ENCODE data around the gene MX2.
"Not testable (repeated sequence)": the region's sequence is repeated elsewhere in the genome, so short reads cannot be mapped to it uniquely, and the experiment has no call there.

GRCh38 chr21:41423305-41423636 lies 61.4 kb downstream of the MX2 start:
- TF ChIP-seq POLR2A (IDR thresholded peaks at IDR 0.05; ENCODE audit: low read depth, low read length); CTCF (IDR thresholded peaks at IDR 0.05; ENCODE audit: extremely low read depth in 1 of 2, insufficient read depth in 1 of 2, low read depth in 1 of 2, low read length in 2 of 2); POLR2AphosphoS5 (IDR thresholded peaks at IDR 0.05; ENCODE audit: insufficient read depth, low read depth, low read length): not testable (repeated sequence)

All from endothelial cell of umbilical vein (primary cell).